ENCODE measurements around the gene RFNG. TPM values are rescaled to one million over a fixed set of nuclear protein-coding genes. Genes with fewer than 3 reads are reported as not detected.

Gene RFNG
- polyA plus RNA-seq, 1 experiment = 11.8 TPM

DNA sequence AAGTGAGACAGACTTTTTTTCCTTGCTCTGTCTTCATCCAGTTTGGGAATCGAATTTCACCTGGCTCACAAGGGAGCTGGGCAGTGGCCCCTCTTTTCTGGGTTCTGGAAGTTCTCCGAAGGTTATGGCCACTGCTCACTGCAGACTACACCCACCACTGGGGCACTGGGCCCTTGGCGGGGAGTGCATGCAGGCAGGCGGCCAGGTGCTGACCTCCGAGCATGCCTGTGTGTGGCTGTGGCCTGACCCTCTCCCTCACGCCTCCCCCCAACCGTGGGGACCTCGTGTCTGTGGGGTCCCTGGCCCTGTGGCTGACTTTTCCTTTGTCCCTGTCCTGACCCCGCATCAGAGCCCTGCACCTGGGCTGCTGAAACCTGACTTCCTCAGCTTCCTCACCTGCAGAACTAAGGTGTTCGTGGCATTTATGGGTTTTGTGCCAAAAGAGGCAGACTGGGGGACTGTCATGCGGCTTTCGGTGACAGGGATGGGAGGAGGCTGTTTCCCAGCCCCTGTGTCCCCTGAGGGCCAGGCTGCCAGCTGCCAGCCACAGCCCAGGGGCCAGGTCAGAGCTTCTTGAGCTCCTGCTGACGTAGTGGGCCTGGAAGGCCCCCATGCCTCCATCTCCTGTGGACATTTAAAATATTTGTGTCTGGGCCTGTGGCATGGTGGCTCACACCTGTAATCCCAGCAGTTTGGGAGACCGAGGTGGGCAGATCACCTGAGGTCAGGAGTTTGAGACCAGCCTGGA is 52.7 kb downstream of the RFNG start:
- H3K27me3 ChIP-seq (ENCODE audit: control insufficient read depth, insufficient read depth, low read length) = no peaks in the 10 kb centered on the region
- TF ChIP-seq CTCF (IDR thresholded peaks at IDR 0.05; ENCODE audit: low read depth, low read length) = no peak
- no peak for DNase-seq (ENCODE audit: low read depth, low spot score)
- H3K9me3 ChIP-seq (ENCODE audit: control insufficient read depth, insufficient read depth, low read length) = peaks cover 7% of the 10 kb centered on the region; the same call in 1 of the 2 replicates
- H3K27ac ChIP-seq (ENCODE audit: low read depth, low read length) = no peak overlapping the region
- H3K4me3 ChIP-seq (ENCODE audit: low read depth, low read length) = no peak overlapping the region
- POLR2A ChIA-PET = no interaction called here
- CTCF ChIA-PET = interaction anchor here (0.9 kb wide), 1 partner anchor 38 kb away, joined by 4 read pairs; no protein-coding TSS in a partner anchor

DNA sequence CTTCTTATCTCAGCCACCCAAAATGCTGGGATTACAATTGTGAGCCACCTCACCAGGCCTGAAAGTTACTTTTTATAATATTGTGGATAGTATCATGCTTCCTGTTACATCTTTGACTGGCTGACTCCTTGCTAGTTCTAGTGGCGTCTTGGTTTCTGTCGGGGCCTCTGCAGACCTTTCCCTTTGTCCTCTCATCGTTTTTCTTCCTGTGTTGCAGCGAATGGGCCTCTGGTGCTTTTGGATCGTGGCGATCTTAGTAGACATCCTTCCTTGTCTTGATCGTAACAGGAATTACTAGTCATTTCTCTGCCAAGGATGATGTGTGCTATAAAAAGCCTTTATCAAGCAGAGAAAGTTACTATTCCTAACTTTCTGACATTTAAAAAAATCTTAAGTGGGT is 53.4 kb downstream of the RFNG start:
- Histone ChIP-seq H3K27ac (ENCODE audit: low read depth, low read length) (no peak overlapping the region), H3K9me3 (ENCODE audit: control insufficient read depth, insufficient read depth, low read length) (peaks cover 7% of the 10 kb centered on the region; the same call in 1 of the 2 replicates), H3K4me3 (ENCODE audit: low read depth, low read length) (no peak overlapping the region), H3K27me3 (ENCODE audit: control insufficient read depth, insufficient read depth, low read length) (no peaks in the 10 kb centered on the region)
- no peak for TF ChIP-seq CTCF (IDR thresholded peaks at IDR 0.05; ENCODE audit: low read depth, low read length)
- ChIA-PET CTCF (no interaction called here), POLR2A (no interaction called here)
- no peak for DNase-seq (ENCODE audit: low read depth, low spot score)

Other genes with a start within 250 kb of the RFNG start
- not detected in 2 replicates for gene GCGR, start 247.7 kb downstream of the RFNG start, polyA plus RNA-seq (2011; rRNA removed)
- gene MCRIP1, start 218.5 kb downstream of the RFNG start, polyA plus RNA-seq (2011; rRNA removed) = 63.2 and 88.2 TPM in 2 replicates
- not detected in 2 replicates for gene PPP1R27, start 216.8 kb downstream of the RFNG start, polyA plus RNA-seq (2011; rRNA removed)
- gene P4HB, start 191.3 kb downstream of the RFNG start, polyA plus RNA-seq (2011; rRNA removed) = 158 and 342 TPM in 2 replicates
- gene ARHGDIA, start 180.5 kb downstream of the RFNG start, polyA plus RNA-seq (2011; rRNA removed) = 62.2 and 78.6 TPM in 2 replicates
- gene ALYREF, start 160.2 kb downstream of the RFNG start, polyA plus RNA-seq (2011; rRNA removed) = 57.7 and 57.8 TPM in 2 replicates
- 213 and 233 TPM in 2 replicates for gene ANAPC11, start 160.1 kb downstream of the RFNG start, polyA plus RNA-seq (2011; rRNA removed)
- gene NPB, start 149.6 kb downstream of the RFNG start, polyA plus RNA-seq (2011; rRNA removed) = 0.20 and 0.30 TPM in 2 replicates
- 25.2 and 31.8 TPM in 2 replicates for gene PCYT2, start 140.4 kb downstream of the RFNG start, polyA plus RNA-seq (2011; rRNA removed)
- 4.3 and 6.0 TPM in 2 replicates for gene SIRT7, start 133.6 kb downstream of the RFNG start, polyA plus RNA-seq (2011; rRNA removed)
- gene MAFG, start 124.1 kb downstream of the RFNG start, polyA plus RNA-seq (2011; rRNA removed) = 17.6 and 17.7 TPM in 2 replicates
- 103 and 154 TPM in 2 replicates for gene PYCR1, start 114.5 kb downstream of the RFNG start, polyA plus RNA-seq (2011; rRNA removed)
- not detected in 2 replicates for gene MYADML2, start 104.6 kb downstream of the RFNG start, polyA plus RNA-seq (2011; rRNA removed)
- gene NOTUM, start 90.6 kb downstream of the RFNG start, polyA plus RNA-seq (2011; rRNA removed) = 0.04 TPM in 1 of 2 replicates, not detected in the other
- 7.1 and 8.8 TPM in 2 replicates for gene ASPSCR1, start 74.2 kb downstream of the RFNG start, polyA plus RNA-seq (2011; rRNA removed)
- gene CENPX, start 28.9 kb downstream of the RFNG start, polyA plus RNA-seq (2011; rRNA removed) = 32.5 and 42.2 TPM in 2 replicates
- 3.4 and 4.0 TPM in 2 replicates for gene LRRC45, start 28.5 kb downstream of the RFNG start, polyA plus RNA-seq (2011; rRNA removed)
- 12.9 and 18.7 TPM in 2 replicates for gene RAC3, start 20.1 kb downstream of the RFNG start, polyA plus RNA-seq (2011; rRNA removed)
- 35.5 and 55.6 TPM in 2 replicates for gene DCXR, start 14.1 kb downstream of the RFNG start, polyA plus RNA-seq (2011; rRNA removed)
- 63.1 and 94.3 TPM in 2 replicates for gene GPS1, start 87 bp upstream of the RFNG start, polyA plus RNA-seq (2011; rRNA removed)
- gene DUS1L, start 14.0 kb upstream of the RFNG start, polyA plus RNA-seq (2011; rRNA removed) = 21.4 and 27.0 TPM in 2 replicates
- gene FASN, start 46.4 kb upstream of the RFNG start, polyA plus RNA-seq (2011; rRNA removed) = 6.2 and 9.6 TPM in 2 replicates
- gene CCDC57, start 161.0 kb upstream of the RFNG start, polyA plus RNA-seq (2011; rRNA removed) = 11.1 and 13.2 TPM in 2 replicates
- 61.7 and 80.3 TPM in 2 replicates for gene SLC16A3, start 177.2 kb upstream of the RFNG start, polyA plus RNA-seq (2011; rRNA removed)
- 74.4 and 89.9 TPM in 2 replicates for gene CSNK1D, start 221.9 kb upstream of the RFNG start, polyA plus RNA-seq (2011; rRNA removed)